Loucy (cell line): ENCODE measurements around the gene GEMIN7.

ENCODE experiments used
- H2AFZ ChIP-seq: fragments of 200-600 bp; sonication (generic); 2 replicates; pipeline ENCODE4 v1.6.0; 2016; ENCODE audit warnings: antibody characterized with exemption, mild to moderate bottlenecking, low read length, moderate library complexity
- H3F3A ChIP-seq: fragments of 200-600 bp; 2 replicates; pipeline ENCODE4 v1.6.0; 2016; ENCODE audit warnings: antibody characterized with exemption, low read depth, mild to moderate bottlenecking
- H3K27me3 ChIP-seq: fragments of 200-600 bp; sonication (generic); 2 replicates; pipeline ENCODE4 v1.6.1; 2014; ENCODE audit warnings: low read length, mild to moderate bottlenecking; ENCODE audit not compliant: insufficient read depth, poor library complexity, severe bottlenecking
- H3K36me3 ChIP-seq: fragments of 200-600 bp; sonication (generic); 2 replicates; pipeline ENCODE4 v1.6.1; 2016; ENCODE audit warnings: low read length; ENCODE audit not compliant: insufficient read depth
- H3K4me1 ChIP-seq: fragments of 200-600 bp; sonication (generic); 2 replicates; pipeline ENCODE4 v1.5.1; 2014; ENCODE audit warnings: low read length, mild to moderate bottlenecking; ENCODE audit not compliant: insufficient read depth, poor library complexity, severe bottlenecking
- H3K4me2 ChIP-seq: fragments of 200-600 bp; sonication (generic); 2 replicates; pipeline ENCODE4 v1.6.0; 2014; ENCODE audit warnings: antibody characterized with exemption, low read length, low read depth, mild to moderate bottlenecking; ENCODE audit not compliant: poor library complexity, severe bottlenecking
- H3K4me3 ChIP-seq: fragments of 200-600 bp; sonication (generic); 2 replicates; pipeline ENCODE4 v1.5.1; 2014; ENCODE audit warnings: low read length, mild to moderate bottlenecking, mixed read lengths; ENCODE audit not compliant: poor library complexity, severe bottlenecking
- H3K79me2 ChIP-seq: fragments of 200-600 bp; sonication (generic); 2 replicates; pipeline ENCODE4 v1.6.1; 2014; ENCODE audit warnings: low read length; ENCODE audit not compliant: insufficient read depth
- H3K9ac ChIP-seq: fragments of 200-600 bp; sonication (generic); 2 replicates; pipeline ENCODE4 v1.6.0; 2014; ENCODE audit warnings: mild to moderate bottlenecking, low read depth, low read length, moderate library complexity; ENCODE audit not compliant: poor library complexity, severe bottlenecking
- H3K9me2 ChIP-seq: fragments of 200-600 bp; sonication (generic); replicated peaks from 2 replicates; pipeline ENCODE4 v1.6.1; 2016; ENCODE audit warnings: low read depth, low read length, mixed read lengths
- H3K9me3 ChIP-seq: fragments of 200-600 bp; sonication (generic); 2 replicates; pipeline ENCODE4 v1.6.1; 2014; ENCODE audit warnings: mild to moderate bottlenecking, antibody characterized with exemption, low read length, low read depth; ENCODE audit not compliant: insufficient read depth
- H4K20me1 ChIP-seq: fragments of 200-600 bp; sonication (generic); 2 replicates; pipeline ENCODE4 v1.6.0; 2014; ENCODE audit warnings: antibody characterized with exemption, low read length, mild to moderate bottlenecking; ENCODE audit not compliant: insufficient read depth, poor library complexity, severe bottlenecking
- EZH2phosphoT487 ChIP-seq: fragments of 200-600 bp; IDR thresholded peaks from 2 replicates; pipeline ENCODE4 v1.6.1; 2018; ENCODE audit warnings: antibody characterized with exemption, mild to moderate bottlenecking, moderate library complexity, borderline replicate concordance
- TF ChIP-seq, protein P1 (sequence below): fragments of 200-600 bp; sonication (generic); conservative IDR thresholded peaks from 2 replicates; pipeline ENCODE4 v1.5.1; 2014; ENCODE audit warnings: mild to moderate bottlenecking, antibody characterized with exemption, low read length

GEMIN7 gene

DNA sequence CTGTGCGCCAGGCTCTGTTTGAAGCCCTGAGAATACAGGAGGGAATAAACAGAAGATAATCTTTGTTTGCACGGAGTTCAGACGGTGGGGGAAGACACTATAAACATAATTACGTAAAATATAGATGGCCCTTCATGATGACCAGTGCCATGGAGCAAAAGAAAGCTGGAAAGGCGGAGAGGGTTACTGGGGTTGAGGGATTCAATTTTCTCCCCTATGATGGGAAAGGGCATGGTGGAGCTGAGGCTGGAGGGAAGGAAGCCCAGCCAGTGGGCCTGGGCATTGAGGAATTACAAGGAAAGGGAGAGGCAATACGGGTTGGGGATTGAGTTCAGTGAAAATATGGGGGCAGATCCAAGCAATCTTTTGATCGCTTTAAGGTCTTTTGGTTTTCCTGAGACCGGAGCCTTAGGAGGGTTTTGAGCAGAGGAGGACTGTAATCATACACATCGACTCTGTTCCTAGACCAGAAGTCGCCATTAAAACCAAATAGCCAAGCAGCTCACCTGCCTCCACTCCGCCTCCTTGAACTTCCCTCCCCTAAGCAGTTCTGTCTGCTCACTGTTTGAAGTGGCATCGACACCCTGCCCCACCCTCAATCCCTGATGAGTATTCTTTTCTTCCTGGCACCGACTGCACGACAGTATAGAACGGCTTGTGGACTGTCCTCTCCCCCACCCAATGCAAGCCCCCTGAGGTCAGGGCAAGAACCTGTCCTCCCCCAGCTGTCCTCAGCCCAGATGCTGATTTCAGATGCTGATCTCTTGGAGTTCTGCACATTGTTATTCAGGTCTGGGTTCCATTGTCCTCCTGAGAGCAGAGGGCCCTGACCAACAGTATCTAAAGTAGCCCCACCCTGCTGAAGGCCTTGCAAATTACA, 2.0 kb upstream of the GEMIN7 start:
- Histone ChIP-seq H3K27me3 (no peaks in the 10 kb centered on the region), H3K4me1 (peaks cover 13% of the 10 kb centered on the region), H4K20me1 (peaks cover 4% of the 10 kb centered on the region), H3K4me2 (no peak overlapping the region), H3K79me2 (peaks cover 30% of the 10 kb centered on the region), H2AFZ (0 out of 2 replicates have a peak overlapping the region, but pooled peaks have one; percentile 33), H3K9me2 (no peaks in the 10 kb centered on the region), H3K9ac (no peak overlapping the region), H3F3A (no peaks in the 10 kb centered on the region), H3K4me3 (no peak overlapping the region), H3K9me3 (no peaks in the 10 kb centered on the region), H3K36me3 (no peaks in the 10 kb centered on the region)
- no peak for TF ChIP-seq EZH2phosphoT487
- TF ChIP-seq, protein P1, sequence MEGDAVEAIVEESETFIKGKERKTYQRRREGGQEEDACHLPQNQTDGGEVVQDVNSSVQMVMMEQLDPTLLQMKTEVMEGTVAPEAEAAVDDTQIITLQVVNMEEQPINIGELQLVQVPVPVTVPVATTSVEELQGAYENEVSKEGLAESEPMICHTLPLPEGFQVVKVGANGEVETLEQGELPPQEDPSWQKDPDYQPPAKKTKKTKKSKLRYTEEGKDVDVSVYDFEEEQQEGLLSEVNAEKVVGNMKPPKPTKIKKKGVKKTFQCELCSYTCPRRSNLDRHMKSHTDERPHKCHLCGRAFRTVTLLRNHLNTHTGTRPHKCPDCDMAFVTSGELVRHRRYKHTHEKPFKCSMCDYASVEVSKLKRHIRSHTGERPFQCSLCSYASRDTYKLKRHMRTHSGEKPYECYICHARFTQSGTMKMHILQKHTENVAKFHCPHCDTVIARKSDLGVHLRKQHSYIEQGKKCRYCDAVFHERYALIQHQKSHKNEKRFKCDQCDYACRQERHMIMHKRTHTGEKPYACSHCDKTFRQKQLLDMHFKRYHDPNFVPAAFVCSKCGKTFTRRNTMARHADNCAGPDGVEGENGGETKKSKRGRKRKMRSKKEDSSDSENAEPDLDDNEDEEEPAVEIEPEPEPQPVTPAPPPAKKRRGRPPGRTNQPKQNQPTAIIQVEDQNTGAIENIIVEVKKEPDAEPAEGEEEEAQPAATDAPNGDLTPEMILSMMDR, result no peak

DNA sequence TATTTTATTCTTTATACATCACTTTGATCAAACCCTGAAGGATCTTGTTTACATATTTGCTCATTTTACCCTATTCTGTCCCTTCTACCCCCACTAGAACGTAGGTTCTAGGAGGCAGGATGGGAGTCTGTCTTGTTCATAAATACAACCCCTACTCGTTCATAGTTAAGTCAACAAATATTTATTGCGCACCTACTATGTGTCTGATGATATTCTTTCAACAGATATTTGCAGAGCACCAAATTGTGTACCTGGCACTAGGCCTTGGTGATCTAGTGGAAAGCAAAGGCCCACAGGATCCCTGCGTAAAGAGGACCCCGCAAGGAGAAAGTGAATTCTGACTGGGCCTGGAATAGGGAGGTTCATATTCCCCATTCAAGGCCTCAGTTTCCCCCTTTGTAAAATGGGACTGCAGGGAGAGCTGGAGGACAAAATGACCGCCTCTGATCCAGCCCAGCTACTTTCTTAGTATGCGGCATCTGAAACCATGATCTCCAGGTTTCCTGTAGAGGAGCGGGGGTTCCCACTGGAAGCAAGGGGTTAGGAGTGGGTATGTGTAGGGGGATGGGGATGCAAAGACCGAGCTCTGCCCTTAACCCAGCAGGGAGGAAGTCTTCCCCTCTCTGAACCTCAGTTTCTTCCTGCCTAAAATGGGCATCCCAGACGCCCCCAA, 534 bp upstream of the GEMIN7 start:
- peaks cover 45% of the 10 kb centered on the region for H3K79me2 ChIP-seq
- H3F3A ChIP-seq, result no peaks in the 10 kb centered on the region
- H3K4me1 ChIP-seq, result peaks cover 13% of the 10 kb centered on the region
- no peaks in the 10 kb centered on the region for H3K9me3 ChIP-seq
- no peaks in the 10 kb centered on the region for H3K36me3 ChIP-seq
- peak overlapping the region; percentile 98 for H2AFZ ChIP-seq
- no peaks in the 10 kb centered on the region for H3K9me2 ChIP-seq
- peak overlapping the region; percentile 99 for H3K4me3 ChIP-seq
- TF ChIP-seq, protein P1, result no peak
- TF ChIP-seq EZH2phosphoT487, result no peak
- H3K27me3 ChIP-seq, result no peaks in the 10 kb centered on the region
- H3K9ac ChIP-seq, result peak overlapping the region; percentile 98
- H3K4me2 ChIP-seq, result peak overlapping the region; percentile 97
- H4K20me1 ChIP-seq, result peaks cover 4% of the 10 kb centered on the region

DNA sequence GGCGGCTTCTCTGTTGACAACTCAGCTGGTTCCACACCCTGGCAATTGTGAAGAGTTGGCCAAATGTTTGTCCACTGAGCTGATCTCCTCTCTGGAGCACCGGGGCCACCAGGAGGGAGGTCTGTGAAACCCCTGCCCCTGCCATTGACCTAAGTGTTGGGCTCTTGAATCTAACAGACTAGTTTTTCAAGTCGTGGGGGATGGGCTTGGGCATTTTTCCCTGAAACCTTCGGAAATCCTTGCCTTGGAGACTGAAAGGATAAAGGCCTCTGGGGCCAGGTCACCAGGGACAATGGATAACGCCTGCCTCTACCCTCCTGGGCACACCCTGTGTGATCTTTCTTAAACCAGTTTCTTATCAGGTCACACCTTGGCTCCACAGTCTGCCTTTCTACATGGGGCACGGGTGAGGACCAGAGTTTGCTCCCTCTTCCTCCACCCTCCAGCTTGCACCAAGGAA, 881 bp downstream of the GEMIN7 start:
- no peak overlapping the region; the same call in 1 of the 2 replicates for H2AFZ ChIP-seq
- H3K4me3 ChIP-seq, result peak overlapping the region; percentile 99
- no peaks in the 10 kb centered on the region for H3K36me3 ChIP-seq
- H3K9ac ChIP-seq, result peak overlapping the region; percentile 98
- H4K20me1 ChIP-seq, result peaks cover 4% of the 10 kb centered on the region
- no peaks in the 10 kb centered on the region for H3K27me3 ChIP-seq
- no peaks in the 10 kb centered on the region for H3K9me2 ChIP-seq
- H3K9me3 ChIP-seq, result no peaks in the 10 kb centered on the region
- H3K4me2 ChIP-seq, result peak overlapping the region; percentile 97
- peaks cover 13% of the 10 kb centered on the region for H3K4me1 ChIP-seq
- TF ChIP-seq, protein P1, result no peak
- TF ChIP-seq EZH2phosphoT487, result no peak
- H3K79me2 ChIP-seq, result peaks cover 45% of the 10 kb centered on the region
- H3F3A ChIP-seq, result no peaks in the 10 kb centered on the region
